IPS-18a (cell line): Measurements from ENCODE around the gene RARA.

Source experiments
- H3K27ac ChIP-seq: one replicate; pipeline ENCODE4 v1.5.1; 2013; ENCODE audit warnings: low read length
- H3K27me3 ChIP-seq: one replicate; pipeline ENCODE4 v1.6.1; 2013; ENCODE audit warnings: mild to moderate bottlenecking, low read length; ENCODE audit not compliant: control insufficient read depth, insufficient read depth
- H3K36me3 ChIP-seq: one replicate; pipeline ENCODE4 v1.6.1; 2013; ENCODE audit warnings: low read depth, low read length; ENCODE audit not compliant: control insufficient read depth
- H3K4me1 ChIP-seq: one replicate; pipeline ENCODE4 v1.6.1; 2013; ENCODE audit warnings: low read depth, low read length; ENCODE audit not compliant: control insufficient read depth
- H3K4me3 ChIP-seq: one replicate; pipeline ENCODE4 v1.5.1; 2013; ENCODE audit warnings: low read length
- H3K9ac ChIP-seq: one replicate; pipeline ENCODE4 v1.6.1; 2013; ENCODE audit warnings: mild to moderate bottlenecking, low read length, moderate library complexity
- H3K9me3 ChIP-seq: one replicate; pipeline ENCODE4 v1.6.1; 2013; ENCODE audit warnings: low read depth, low read length; ENCODE audit not compliant: control insufficient read depth

The RARA gene

GRCh38 chr17:40399185-40399584, 90.2 kb downstream of the RARA start:
- Histone ChIP-seq H3K27ac (no peak overlapping the region), H3K36me3 (peaks cover 100% of the 10 kb centered on the region), H3K4me1 (no peaks in the 10 kb centered on the region), H3K9ac (no peak overlapping the region), H3K27me3 (no peaks in the 10 kb centered on the region), H3K4me3 (no peak overlapping the region), H3K9me3 (no peaks in the 10 kb centered on the region)

GRCh38 chr17:40402668-40403067, 93.7 kb downstream of the RARA start:
- no peaks in the 10 kb centered on the region for H3K27me3 ChIP-seq
- H3K4me3 ChIP-seq: no peak overlapping the region
- H3K9ac ChIP-seq: no peak overlapping the region
- H3K36me3 ChIP-seq: peaks cover 96% of the 10 kb centered on the region
- H3K9me3 ChIP-seq: no peaks in the 10 kb centered on the region
- H3K4me1 ChIP-seq: no peaks in the 10 kb centered on the region
- H3K27ac ChIP-seq: no peak overlapping the region

GRCh38 chr17:40404003-40404402, 95.0 kb downstream of the RARA start:
- H3K36me3 ChIP-seq: peaks cover 95% of the 10 kb centered on the region
- no peak overlapping the region for H3K4me3 ChIP-seq
- no peaks in the 10 kb centered on the region for H3K4me1 ChIP-seq
- no peaks in the 10 kb centered on the region for H3K9me3 ChIP-seq
- H3K27ac ChIP-seq: no peak overlapping the region
- no peaks in the 10 kb centered on the region for H3K27me3 ChIP-seq
- H3K9ac ChIP-seq: no peak overlapping the region
